UCSD-AML1 (cell line): ENCODE data around the gene GEMIN5.
"Not testable (repeated sequence)": the region's sequence is repeated elsewhere in the genome, so short reads cannot be mapped to it uniquely, and the experiment has no call there.

ENCODE experiments used
- DNase-seq: peaks from one replicate; lab custom pipeline; 2025; ENCODE audit not compliant: unreplicated experiment; lab: John Stamatoyannopoulos, UW

The GEMIN5 gene

GRCh38 chr5:154945695-154946301, 7.8 kb upstream of the GEMIN5 start:
- DNase-seq = no peak

GRCh38 chr5:154944716-154945115, 6.7 kb upstream of the GEMIN5 start:
- DNase-seq = no peak

- DNase-seq = no peak
Measured at GRCh38 chr5:154943527-154943926, 5.5 kb upstream of the GEMIN5 start.

- peak; percentile 90 for DNase-seq
Measured at GRCh38 chr5:154940772-154941620, 3.0 kb upstream of the GEMIN5 start, which contains the start of gene MRPL22. Gene MRPL22, plus strand, starts transcription at chr5:154941073. Its CDS starts 38 bp downstream, at chr5:154941111.

GRCh38 chr5:154940375-154940771, 2.4 kb upstream of the GEMIN5 start:
- no peak for DNase-seq

- not testable (repeated sequence) for DNase-seq
Measured at GRCh38 chr5:154939387-154939786, 1.4 kb upstream of the GEMIN5 start.

- no peak for DNase-seq
Measured at GRCh38 chr5:154937186-154937717, 759 bp downstream of the GEMIN5 start.

- DNase-seq = no peak
Measured at GRCh38 chr5:154934881-154935280, 3.1 kb downstream of the GEMIN5 start.

- DNase-seq = no peak
Measured at GRCh38 chr5:154933537-154933936, 4.5 kb downstream of the GEMIN5 start.

GRCh38 chr5:154923441-154924430, 14.3 kb downstream of the GEMIN5 start:
- DNase-seq = no peak

GRCh38 chr5:154917757-154918156, 20.3 kb downstream of the GEMIN5 start:
- no peak for DNase-seq

- no peak for DNase-seq
Measured at GRCh38 chr5:154916874-154917273, 21.1 kb downstream of the GEMIN5 start.

- not testable (repeated sequence) for DNase-seq
Measured at GRCh38 chr5:154905601-154906000, 32.4 kb downstream of the GEMIN5 start.

GRCh38 chr5:154901913-154902312, 36.1 kb downstream of the GEMIN5 start:
- no peak for DNase-seq

- no peak for DNase-seq
Measured at GRCh38 chr5:154901276-154901675, 36.7 kb downstream of the GEMIN5 start.

GRCh38 chr5:154900066-154900465, 37.9 kb downstream of the GEMIN5 start:
- no peak for DNase-seq

- no peak for DNase-seq
Measured at GRCh38 chr5:154899151-154899816, 38.7 kb downstream of the GEMIN5 start.

GRCh38 chr5:154898210-154898609, 39.8 kb downstream of the GEMIN5 start:
- DNase-seq = no peak

GRCh38 chr5:154896562-154897165, 41.3 kb downstream of the GEMIN5 start:
- DNase-seq = no peak
